Mesendoderm (in vitro differentiated cells): ENCODE measurements around the gene MORN1.

Experiments used
- DNase-seq: peaks from one replicate; pipeline ENCODE4 v3.0.0; 2013
- H2AK5ac ChIP-seq: 2 replicates; pipeline ENCODE4 v1.6.1; 2013; ENCODE audit warnings: low read length, inconsistent platforms
- H2BK120ac ChIP-seq: 2 replicates; pipeline ENCODE4 v1.6.1; 2013; ENCODE audit warnings: low read depth, mild to moderate bottlenecking, low read length, moderate library complexity, mixed read lengths
- H2BK15ac ChIP-seq: replicated peaks from 2 replicates; pipeline ENCODE4 v1.6.1; 2013; ENCODE audit warnings: low read depth, mild to moderate bottlenecking, moderate library complexity
- H2BK5ac ChIP-seq: 2 replicates; pipeline ENCODE4 v1.6.1; 2013; ENCODE audit warnings: low read length, inconsistent platforms
- H3K18ac ChIP-seq: 2 replicates; pipeline ENCODE4 v1.6.1; 2013; ENCODE audit warnings: mild to moderate bottlenecking, low read length, mixed read lengths
- H3K23ac ChIP-seq: one replicate; pipeline ENCODE4 v1.6.1; 2013; ENCODE audit warnings: low read length
- H3K27ac ChIP-seq: 2 replicates; pipeline ENCODE4 v1.5.1; 2013; ENCODE audit warnings: low read depth, mild to moderate bottlenecking, inconsistent platforms, low read length, moderate library complexity
- H3K27me3 ChIP-seq: 2 replicates; pipeline ENCODE4 v1.6.1; 2013; ENCODE audit warnings: low read length, control low read depth, mild to moderate bottlenecking, inconsistent platforms; ENCODE audit not compliant: insufficient read depth, poor library complexity
- H3K36me3 ChIP-seq: 2 replicates; pipeline ENCODE4 v1.6.1; 2013; ENCODE audit warnings: low read length, inconsistent platforms; ENCODE audit not compliant: control insufficient read depth, insufficient read depth
- H3K4ac ChIP-seq: one replicate; pipeline ENCODE4 v1.6.1; 2013; ENCODE audit warnings: low read depth, mild to moderate bottlenecking, low read length, moderate library complexity
- H3K4me1 ChIP-seq: 2 replicates; pipeline ENCODE4 v1.6.1; 2013; ENCODE audit warnings: low read depth, low read length, inconsistent platforms; ENCODE audit not compliant: control insufficient read depth
- H3K4me2 ChIP-seq: 2 replicates; pipeline ENCODE4 v1.6.1; 2013; ENCODE audit warnings: low read length
- H3K4me3 ChIP-seq: 2 replicates; pipeline ENCODE4 v1.5.1; 2013; ENCODE audit warnings: mild to moderate bottlenecking, low read length
- H3K56ac ChIP-seq: one replicate; pipeline ENCODE4 v1.6.1; 2013; ENCODE audit warnings: low read length
- H3K79me1 ChIP-seq: 2 replicates; pipeline ENCODE4 v1.6.1; 2013; ENCODE audit warnings: low read length, inconsistent platforms
- H3K79me2 ChIP-seq: 2 replicates; pipeline ENCODE4 v1.6.1; 2013; ENCODE audit warnings: mild to moderate bottlenecking, low read length; ENCODE audit not compliant: control insufficient read depth, insufficient read depth
- H3K9ac ChIP-seq: 2 replicates; pipeline ENCODE4 v1.6.1; 2013; ENCODE audit warnings: low read length, inconsistent platforms
- H4K5ac ChIP-seq: one replicate; pipeline ENCODE4 v1.6.1; 2013; ENCODE audit warnings: low read length
- H4K8ac ChIP-seq: one replicate; pipeline ENCODE4 v1.6.1; 2013; ENCODE audit warnings: low read depth, mild to moderate bottlenecking, control low read depth, low read length, moderate library complexity
- WGBS: extraction: QIAGEN DNeasy Blood & Tissue Kit; methylation state at CpG from one replicate; pipeline ENCODE4 v1.1.7; 2013; ENCODE audit warnings: low lambda C conversion rate, missing lambda C conversion rate; ENCODE audit not compliant: insufficient coverage; ENCODE audit errors: extremely low coverage; 5-methylcytosine and 5-hydroxymethylcytosine counted together

MORN1 gene

GRCh38 chr1:2409745-2410144 lies 18.4 kb upstream of the MORN1 start:
- no peak for DNase-seq
- Histone ChIP-seq H3K4me2 (no peak overlapping the region), H3K4ac (no peak overlapping the region), H3K36me3 (peaks cover under 1% of the 10 kb centered on the region), H3K27ac (no peak overlapping the region), H2BK120ac (no peak overlapping the region), H3K79me2 (peaks cover 5% of the 10 kb centered on the region), H2BK15ac (no peak overlapping the region), H4K8ac (no peak overlapping the region), H3K27me3 (no peaks in the 10 kb centered on the region), H4K5ac (no peak overlapping the region), H3K4me3 (no peak overlapping the region), H2BK5ac (no peak overlapping the region), H3K4me1 (peaks cover 3% of the 10 kb centered on the region), H3K56ac (no peak overlapping the region), H2AK5ac (no peak overlapping the region), H3K18ac (no peak overlapping the region), H3K79me1 (peaks cover 5% of the 10 kb centered on the region), H3K9ac (no peak overlapping the region), H3K23ac (no peak overlapping the region)
- WGBS: no CpG with 5 or more reads among the region's 12 CpGs

- Histone ChIP-seq H3K4me1 (peaks cover under 1% of the 10 kb centered on the region), H4K8ac (no peak overlapping the region), H3K79me1 (peaks cover 5% of the 10 kb centered on the region), H4K5ac (no peak overlapping the region), H3K36me3 (peaks cover 9% of the 10 kb centered on the region), H2BK5ac (no peak overlapping the region), H3K27me3 (no peaks in the 10 kb centered on the region), H3K79me2 (peaks cover 5% of the 10 kb centered on the region), H3K56ac (no peak overlapping the region), H3K9ac (no peak overlapping the region), H3K4ac (no peak overlapping the region), H2BK15ac (no peak overlapping the region), H3K18ac (no peak overlapping the region), H2BK120ac (no peak overlapping the region), H3K4me2 (no peak overlapping the region), H3K4me3 (no peak overlapping the region), H3K27ac (no peak overlapping the region), H2AK5ac (no peak overlapping the region), H3K23ac (no peak overlapping the region)
- no CpG with 5 or more reads among the region's 13 CpGs for WGBS
- DNase-seq: no peak
Observed at GRCh38 chr1:2408859-2409276, 17.5 kb upstream of the MORN1 start.

- H3K79me1 ChIP-seq: peaks cover 5% of the 10 kb centered on the region
- no peak overlapping the region for H3K23ac ChIP-seq
- no CpG with 5 or more reads among the region's 24 CpGs for WGBS
- no peak overlapping the region for H3K4me2 ChIP-seq
- peaks cover 5% of the 10 kb centered on the region for H3K79me2 ChIP-seq
- no peaks in the 10 kb centered on the region for H3K4me1 ChIP-seq
- H4K5ac ChIP-seq: no peak overlapping the region
- no peak overlapping the region for H3K27ac ChIP-seq
- no peak overlapping the region for H3K4me3 ChIP-seq
- no peak overlapping the region for H3K4ac ChIP-seq
- no peak overlapping the region for H3K18ac ChIP-seq
- H2AK5ac ChIP-seq: no peak overlapping the region
- no peak overlapping the region for H3K56ac ChIP-seq
- no peak for DNase-seq
- H3K36me3 ChIP-seq: peaks cover 9% of the 10 kb centered on the region
- H2BK15ac ChIP-seq: no peak overlapping the region
- no peak overlapping the region for H4K8ac ChIP-seq
- H2BK120ac ChIP-seq: no peak overlapping the region
- no peak overlapping the region for H3K9ac ChIP-seq
- no peaks in the 10 kb centered on the region for H3K27me3 ChIP-seq
- no peak overlapping the region for H2BK5ac ChIP-seq
Observed at GRCh38 chr1:2408456-2408855, 17.1 kb upstream of the MORN1 start.

DNA sequence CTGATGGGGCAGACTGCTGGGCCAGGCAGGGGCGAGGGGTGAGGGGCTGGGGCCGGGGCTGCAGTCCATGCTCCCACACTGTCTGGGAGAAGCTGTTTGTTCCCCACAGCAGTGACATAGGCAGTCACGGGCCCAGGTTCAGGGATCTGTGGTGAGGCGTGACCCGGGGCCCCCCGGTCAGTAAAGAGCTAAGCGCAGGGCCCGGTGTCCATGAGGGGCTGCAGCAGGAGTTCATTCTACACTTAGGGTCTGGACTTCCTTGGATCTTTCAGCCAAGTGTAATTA lies 16.6 kb upstream of the MORN1 start:
- Histone ChIP-seq H3K9ac (no peak overlapping the region), H3K36me3 (peaks cover 9% of the 10 kb centered on the region), H4K8ac (no peak overlapping the region), H3K56ac (no peak overlapping the region), H4K5ac (no peak overlapping the region), H3K27me3 (no peaks in the 10 kb centered on the region), H3K79me1 (peaks cover 5% of the 10 kb centered on the region), H2BK5ac (no peak overlapping the region), H3K79me2 (peaks cover 3% of the 10 kb centered on the region), H3K18ac (no peak overlapping the region), H3K4me2 (no peak overlapping the region), H3K4me1 (no peaks in the 10 kb centered on the region), H3K4ac (no peak overlapping the region), H2AK5ac (no peak overlapping the region), H3K27ac (no peak overlapping the region), H3K4me3 (no peak overlapping the region), H2BK15ac (no peak overlapping the region), H2BK120ac (no peak overlapping the region), H3K23ac (no peak overlapping the region)
- WGBS: no CpG with 5 or more reads among the region's 8 CpGs
- DNase-seq: no peak

- H3K9ac ChIP-seq: no peak overlapping the region
- H4K5ac ChIP-seq: no peak overlapping the region
- no peak overlapping the region for H2BK15ac ChIP-seq
- peaks cover 3% of the 10 kb centered on the region for H3K79me2 ChIP-seq
- no peak overlapping the region for H3K4ac ChIP-seq
- H3K27me3 ChIP-seq: no peaks in the 10 kb centered on the region
- no CpG with 5 or more reads among the region's 25 CpGs for WGBS
- DNase-seq: no peak
- no peak overlapping the region for H4K8ac ChIP-seq
- no peak overlapping the region for H3K18ac ChIP-seq
- H2BK120ac ChIP-seq: no peak overlapping the region
- H2BK5ac ChIP-seq: no peak overlapping the region
- H3K4me1 ChIP-seq: no peaks in the 10 kb centered on the region
- H3K79me1 ChIP-seq: peaks cover 5% of the 10 kb centered on the region
- no peak overlapping the region for H3K4me2 ChIP-seq
- no peak overlapping the region for H3K23ac ChIP-seq
- H3K56ac ChIP-seq: no peak overlapping the region
- H2AK5ac ChIP-seq: no peak overlapping the region
- no peak overlapping the region for H3K27ac ChIP-seq
- peaks cover 10% of the 10 kb centered on the region for H3K36me3 ChIP-seq
- H3K4me3 ChIP-seq: no peak overlapping the region
Observed at GRCh38 chr1:2407166-2407990, 16.0 kb upstream of the MORN1 start.
